ENCODE results near the gene OR4D9.
"Not testable (repeated sequence)": the region's sequence is repeated elsewhere in the genome, so short reads cannot be mapped to it uniquely, and the experiment has no call there.

The OR4D9 gene

GRCh38 chr11:59523541-59523940, 12.2 kb downstream of the OR4D9 start:
- H3K36me3 ChIP-seq (ENCODE audit: control insufficient read depth, insufficient read depth, low read length): no peaks in the 10 kb centered on the region
- TF ChIP-seq, protein P1, sequence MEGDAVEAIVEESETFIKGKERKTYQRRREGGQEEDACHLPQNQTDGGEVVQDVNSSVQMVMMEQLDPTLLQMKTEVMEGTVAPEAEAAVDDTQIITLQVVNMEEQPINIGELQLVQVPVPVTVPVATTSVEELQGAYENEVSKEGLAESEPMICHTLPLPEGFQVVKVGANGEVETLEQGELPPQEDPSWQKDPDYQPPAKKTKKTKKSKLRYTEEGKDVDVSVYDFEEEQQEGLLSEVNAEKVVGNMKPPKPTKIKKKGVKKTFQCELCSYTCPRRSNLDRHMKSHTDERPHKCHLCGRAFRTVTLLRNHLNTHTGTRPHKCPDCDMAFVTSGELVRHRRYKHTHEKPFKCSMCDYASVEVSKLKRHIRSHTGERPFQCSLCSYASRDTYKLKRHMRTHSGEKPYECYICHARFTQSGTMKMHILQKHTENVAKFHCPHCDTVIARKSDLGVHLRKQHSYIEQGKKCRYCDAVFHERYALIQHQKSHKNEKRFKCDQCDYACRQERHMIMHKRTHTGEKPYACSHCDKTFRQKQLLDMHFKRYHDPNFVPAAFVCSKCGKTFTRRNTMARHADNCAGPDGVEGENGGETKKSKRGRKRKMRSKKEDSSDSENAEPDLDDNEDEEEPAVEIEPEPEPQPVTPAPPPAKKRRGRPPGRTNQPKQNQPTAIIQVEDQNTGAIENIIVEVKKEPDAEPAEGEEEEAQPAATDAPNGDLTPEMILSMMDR (IDR thresholded peaks at IDR 0.05; ENCODE audit: insufficient read depth, low read length, poor library complexity, severe bottlenecking): no peak
- H3K4me3 ChIP-seq (replicated peaks; ENCODE audit: low read depth, low read length): no peak overlapping the region
- no peak for DNase-seq (ENCODE audit: extremely low read depth, insufficient read length)
- no peaks in the 10 kb centered on the region; the same call in 1 of the 2 replicates for H3K27me3 ChIP-seq (replicated peaks; ENCODE audit: control insufficient read depth, insufficient read depth, low read length)

- no peaks in the 10 kb centered on the region for H3K36me3 ChIP-seq (ENCODE audit: control insufficient read depth, insufficient read depth, low read length)
- no peak for DNase-seq (ENCODE audit: extremely low read depth, insufficient read length)
- no peak overlapping the region for H3K4me3 ChIP-seq (replicated peaks; ENCODE audit: low read depth, low read length)
- TF ChIP-seq, protein P1 (IDR thresholded peaks at IDR 0.05; ENCODE audit: insufficient read depth, low read length, poor library complexity, severe bottlenecking): no peak
- no peaks in the 10 kb centered on the region for H3K27me3 ChIP-seq (replicated peaks; ENCODE audit: control insufficient read depth, insufficient read depth, low read length)
Measured at GRCh38 chr11:59528711-59529110, 17.4 kb downstream of the OR4D9 start.

GRCh38 chr11:59532620-59533019, 21.3 kb downstream of the OR4D9 start:
- no peaks in the 10 kb centered on the region for H3K27me3 ChIP-seq (replicated peaks; ENCODE audit: control insufficient read depth, insufficient read depth, low read length)
- H3K4me3 ChIP-seq (replicated peaks; ENCODE audit: low read depth, low read length): no peak overlapping the region
- TF ChIP-seq, protein P1 (IDR thresholded peaks at IDR 0.05; ENCODE audit: insufficient read depth, low read length, poor library complexity, severe bottlenecking): no peak
- no peak for DNase-seq (ENCODE audit: extremely low read depth, insufficient read length)
- no peaks in the 10 kb centered on the region for H3K36me3 ChIP-seq (ENCODE audit: control insufficient read depth, insufficient read depth, low read length)

GRCh38 chr11:59534676-59535075, 23.3 kb downstream of the OR4D9 start:
- no peaks in the 10 kb centered on the region for H3K27me3 ChIP-seq (replicated peaks; ENCODE audit: control insufficient read depth, insufficient read depth, low read length)
- TF ChIP-seq, protein P1 (IDR thresholded peaks at IDR 0.05; ENCODE audit: insufficient read depth, low read length, poor library complexity, severe bottlenecking): no peak
- DNase-seq (ENCODE audit: extremely low read depth, insufficient read length): no peak
- H3K36me3 ChIP-seq (ENCODE audit: control insufficient read depth, insufficient read depth, low read length): no peaks in the 10 kb centered on the region
- no peak overlapping the region for H3K4me3 ChIP-seq (replicated peaks; ENCODE audit: low read depth, low read length)

- Histone ChIP-seq H3K27me3 (replicated peaks; ENCODE audit: control insufficient read depth, insufficient read depth, low read length) (no peaks in the 10 kb centered on the region), H3K4me3 (replicated peaks; ENCODE audit: low read depth, low read length) (no peak overlapping the region), H3K36me3 (ENCODE audit: control insufficient read depth, insufficient read depth, low read length) (no peaks in the 10 kb centered on the region)
- TF ChIP-seq, protein P1 (IDR thresholded peaks at IDR 0.05; ENCODE audit: insufficient read depth, low read length, poor library complexity, severe bottlenecking): no peak
- no peak for DNase-seq (ENCODE audit: extremely low read depth, insufficient read length)
Measured at GRCh38 chr11:59542142-59542810, 30.9 kb downstream of the OR4D9 start.

DNA sequence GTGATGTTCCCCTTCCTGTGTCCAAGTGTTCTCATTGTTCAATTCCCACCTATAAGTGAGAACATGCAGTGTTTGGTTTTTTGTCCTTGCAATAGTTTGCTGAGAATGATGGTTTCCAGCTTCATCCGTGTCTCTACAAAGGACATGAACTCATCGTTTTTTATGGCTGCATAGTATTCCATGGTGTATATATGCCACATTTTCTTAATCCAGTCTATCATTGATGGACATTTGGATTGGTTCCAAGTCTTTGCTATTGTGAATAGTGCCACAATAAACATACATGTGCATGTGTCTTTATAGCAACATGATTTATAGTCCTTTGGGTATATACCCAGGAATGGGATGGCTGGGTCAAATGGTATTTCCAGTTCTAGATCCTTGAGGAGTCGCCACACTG, 32.4 kb downstream of the OR4D9 start:
- H3K27me3 ChIP-seq (replicated peaks; ENCODE audit: control insufficient read depth, insufficient read depth, low read length); DNase-seq (ENCODE audit: extremely low read depth, insufficient read length); H3K36me3 ChIP-seq (ENCODE audit: control insufficient read depth, insufficient read depth, low read length); H3K4me3 ChIP-seq (replicated peaks; ENCODE audit: low read depth, low read length): not testable (repeated sequence)
